Measurements from ENCODE around the gene ERC2.

- no peak for TF ChIP-seq CREB5 (CRISPR knock-in tag; IDR thresholded peaks at IDR 0.05; ENCODE audit: low read depth)
- TF ChIP-seq ZFP3 (CRISPR knock-in tag; IDR thresholded peaks at IDR 0.05): no peak
- no peak for TF ChIP-seq ZNF8 (CRISPR knock-in tag; IDR thresholded peaks at IDR 0.05)
- no peak for TF ChIP-seq ISL1 (CRISPR knock-in tag; IDR thresholded peaks at IDR 0.05)
- TF ChIP-seq ZNF565 (CRISPR knock-in tag; conservative IDR thresholded peaks at IDR 0.05; ENCODE audit: low read depth): no peak
- TF ChIP-seq ESRRG (CRISPR knock-in tag; IDR thresholded peaks at IDR 0.05): no peak
- no peak for TF ChIP-seq RARB (CRISPR knock-in tag; IDR thresholded peaks at IDR 0.05)
- no peak for TF ChIP-seq PPARA (CRISPR knock-in tag; IDR thresholded peaks at IDR 0.05; ENCODE audit: borderline replicate concordance)
- TF ChIP-seq ARNTL (CRISPR knock-in tag; IDR thresholded peaks at IDR 0.05; ENCODE audit: borderline replicate concordance, low read depth): no peak
Observed at GRCh38 chr3:55531321-55531720, 936.9 kb downstream of the ERC2 start.

Measured in SK-N-SH treated with all-trans-retinoic acid at 6 μM for 48 hours (cell line).